ENCODE results near the gene PLXNA1. TPM values are rescaled to one million over a fixed set of nuclear protein-coding genes. Genes with fewer than 3 reads are reported as not detected.
A peak's percentile ranks its signal among the peaks of the same experiment; 100 is the strongest.

PLXNA1 gene
- total RNA-seq, 1 donor, result 107 TPM

GRCh38 chr3:126993436-126993835 lies 10.5 kb downstream of the PLXNA1 start:
- H3K9me3 ChIP-seq (ENCODE audit: low read depth, low read length), result no peaks in the 10 kb centered on the region
- peaks cover 98% of the 10 kb centered on the region for H3K79me2 ChIP-seq (ENCODE audit: insufficient read depth, low read length)
- H3K27me3 ChIP-seq (ENCODE audit: insufficient read depth, low read length), result no peaks in the 10 kb centered on the region
- no peak overlapping the region for H2AFZ ChIP-seq (ENCODE audit: low read length)
- H3K36me3 ChIP-seq (ENCODE audit: insufficient read depth, low read length), result peaks cover 26% of the 10 kb centered on the region
- no peak for DNase-seq (ENCODE audit: insufficient read length, low spot score, missing footprints)
- H3K4me1 ChIP-seq (ENCODE audit: insufficient read depth, low read length), result peaks cover 29% of the 10 kb centered on the region
- H3K4me2 ChIP-seq (ENCODE audit: insufficient read depth, low read length), result no peak overlapping the region
- no peak overlapping the region for H3K4me3 ChIP-seq (ENCODE audit: insufficient read depth, low read length)
- no peak overlapping the region for H3K27ac ChIP-seq (ENCODE audit: low read depth, low read length)
- peaks cover 88% of the 10 kb centered on the region for H4K20me1 ChIP-seq (ENCODE audit: insufficient read depth, low read length)
- TF ChIP-seq, protein P1, sequence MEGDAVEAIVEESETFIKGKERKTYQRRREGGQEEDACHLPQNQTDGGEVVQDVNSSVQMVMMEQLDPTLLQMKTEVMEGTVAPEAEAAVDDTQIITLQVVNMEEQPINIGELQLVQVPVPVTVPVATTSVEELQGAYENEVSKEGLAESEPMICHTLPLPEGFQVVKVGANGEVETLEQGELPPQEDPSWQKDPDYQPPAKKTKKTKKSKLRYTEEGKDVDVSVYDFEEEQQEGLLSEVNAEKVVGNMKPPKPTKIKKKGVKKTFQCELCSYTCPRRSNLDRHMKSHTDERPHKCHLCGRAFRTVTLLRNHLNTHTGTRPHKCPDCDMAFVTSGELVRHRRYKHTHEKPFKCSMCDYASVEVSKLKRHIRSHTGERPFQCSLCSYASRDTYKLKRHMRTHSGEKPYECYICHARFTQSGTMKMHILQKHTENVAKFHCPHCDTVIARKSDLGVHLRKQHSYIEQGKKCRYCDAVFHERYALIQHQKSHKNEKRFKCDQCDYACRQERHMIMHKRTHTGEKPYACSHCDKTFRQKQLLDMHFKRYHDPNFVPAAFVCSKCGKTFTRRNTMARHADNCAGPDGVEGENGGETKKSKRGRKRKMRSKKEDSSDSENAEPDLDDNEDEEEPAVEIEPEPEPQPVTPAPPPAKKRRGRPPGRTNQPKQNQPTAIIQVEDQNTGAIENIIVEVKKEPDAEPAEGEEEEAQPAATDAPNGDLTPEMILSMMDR (IDR thresholded peaks at IDR 0.05; ENCODE audit: extremely low read depth, low read depth, low read length), result no peak

- no peaks in the 10 kb centered on the region for H3K9me3 ChIP-seq (ENCODE audit: low read depth, low read length)
- peaks cover 74% of the 10 kb centered on the region for H4K20me1 ChIP-seq (ENCODE audit: insufficient read depth, low read length)
- DNase-seq (ENCODE audit: insufficient read length, low spot score, missing footprints), result peak; percentile 97
- H3K27ac ChIP-seq (ENCODE audit: low read depth, low read length), result peak overlapping the region; percentile 56
- no peak overlapping the region for H2AFZ ChIP-seq (ENCODE audit: low read length)
- no peak overlapping the region for H3K4me3 ChIP-seq (ENCODE audit: insufficient read depth, low read length)
- H3K36me3 ChIP-seq (ENCODE audit: insufficient read depth, low read length), result peaks cover 18% of the 10 kb centered on the region
- H3K27me3 ChIP-seq (ENCODE audit: insufficient read depth, low read length), result no peaks in the 10 kb centered on the region
- H3K79me2 ChIP-seq (ENCODE audit: insufficient read depth, low read length), result peaks cover 98% of the 10 kb centered on the region
- H3K4me2 ChIP-seq (ENCODE audit: insufficient read depth, low read length), result peak overlapping the region; percentile 32
- peaks cover 29% of the 10 kb centered on the region for H3K4me1 ChIP-seq (ENCODE audit: insufficient read depth, low read length)
- TF ChIP-seq, protein P1 (IDR thresholded peaks at IDR 0.05; ENCODE audit: extremely low read depth, low read depth, low read length), result no peak
Observed at GRCh38 chr3:126994661-126995245, 11.8 kb downstream of the PLXNA1 start.

GRCh38 chr3:126995254-126995780 lies 12.4 kb downstream of the PLXNA1 start:
- TF ChIP-seq, protein P1 (IDR thresholded peaks at IDR 0.05; ENCODE audit: extremely low read depth, low read depth, low read length), result no peak
- H3K4me2 ChIP-seq (ENCODE audit: insufficient read depth, low read length), result no peak overlapping the region
- no peak overlapping the region for H3K4me3 ChIP-seq (ENCODE audit: insufficient read depth, low read length)
- H3K36me3 ChIP-seq (ENCODE audit: insufficient read depth, low read length), result peaks cover 13% of the 10 kb centered on the region
- peaks cover 70% of the 10 kb centered on the region for H4K20me1 ChIP-seq (ENCODE audit: insufficient read depth, low read length)
- peaks cover 29% of the 10 kb centered on the region for H3K4me1 ChIP-seq (ENCODE audit: insufficient read depth, low read length)
- peaks cover 98% of the 10 kb centered on the region for H3K79me2 ChIP-seq (ENCODE audit: insufficient read depth, low read length)
- no peaks in the 10 kb centered on the region for H3K27me3 ChIP-seq (ENCODE audit: insufficient read depth, low read length)
- DNase-seq (ENCODE audit: insufficient read length, low spot score, missing footprints), result no peak
- H3K9me3 ChIP-seq (ENCODE audit: low read depth, low read length), result no peaks in the 10 kb centered on the region
- H3K27ac ChIP-seq (ENCODE audit: low read depth, low read length), result peak overlapping the region; percentile 56
- H2AFZ ChIP-seq (ENCODE audit: low read length), result no peak overlapping the region

DNA sequence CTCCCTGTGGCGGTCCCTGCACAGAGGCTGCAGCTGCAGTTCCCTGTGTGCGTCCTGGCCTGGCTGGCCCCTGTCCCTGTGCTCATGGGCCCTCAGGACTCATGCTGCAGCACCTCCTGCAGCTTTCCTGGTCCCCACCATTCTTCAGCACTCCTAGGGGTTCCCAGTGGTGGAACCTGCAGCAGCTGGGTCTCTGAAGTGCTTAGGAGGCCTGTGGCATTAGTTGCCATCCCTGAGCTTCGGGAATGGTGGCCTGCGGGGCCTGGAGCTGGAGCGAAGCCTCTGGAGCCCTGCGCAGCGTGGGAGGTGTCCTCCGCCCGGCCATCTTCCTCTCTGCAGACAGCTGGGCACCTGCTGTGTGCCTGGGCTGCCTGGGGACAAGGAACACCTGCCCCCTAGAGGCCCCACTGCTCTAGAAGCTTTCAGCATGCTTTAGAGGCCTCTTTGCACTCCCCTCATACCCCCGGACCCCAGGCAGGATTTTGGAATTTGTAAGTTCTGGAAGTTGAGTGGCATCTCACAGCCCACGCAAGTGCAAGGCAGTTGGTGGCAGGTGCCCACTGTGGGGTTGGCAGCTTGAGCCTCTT lies 13.1 kb downstream of the PLXNA1 start:
- H2AFZ ChIP-seq (ENCODE audit: low read length), result no peak overlapping the region
- no peak overlapping the region for H3K4me2 ChIP-seq (ENCODE audit: insufficient read depth, low read length)
- peaks cover 6% of the 10 kb centered on the region for H3K36me3 ChIP-seq (ENCODE audit: insufficient read depth, low read length)
- peaks cover 63% of the 10 kb centered on the region for H4K20me1 ChIP-seq (ENCODE audit: insufficient read depth, low read length)
- H3K27me3 ChIP-seq (ENCODE audit: insufficient read depth, low read length), result no peaks in the 10 kb centered on the region
- H3K9me3 ChIP-seq (ENCODE audit: low read depth, low read length), result no peaks in the 10 kb centered on the region
- H3K4me3 ChIP-seq (ENCODE audit: insufficient read depth, low read length), result no peak overlapping the region
- DNase-seq (ENCODE audit: insufficient read length, low spot score, missing footprints), result no peak
- H3K27ac ChIP-seq (ENCODE audit: low read depth, low read length), result peak overlapping the region; percentile 64
- peaks cover 98% of the 10 kb centered on the region for H3K79me2 ChIP-seq (ENCODE audit: insufficient read depth, low read length)
- TF ChIP-seq, protein P1 (IDR thresholded peaks at IDR 0.05; ENCODE audit: extremely low read depth, low read depth, low read length), result peak; percentile 10
- peaks cover 29% of the 10 kb centered on the region for H3K4me1 ChIP-seq (ENCODE audit: insufficient read depth, low read length)
